GM23338 (cell line): ENCODE data around the gene SFMBT2. TPM values are rescaled to one million over a fixed set of nuclear protein-coding genes. Genes with fewer than 3 reads are reported as not detected.

ENCODE experiments used
- CREB1 ChIP-seq: fragments of 250-450 bp; sonication (Bioruptor Pico); IDR thresholded peaks from 2 replicates; pipeline ENCODE4 v1.5.0; 2020; ENCODE audit warnings: low read depth, mild to moderate bottlenecking, moderate library complexity
- EZH2phosphoT487 ChIP-seq: fragments of 200-600 bp; sonication (generic); IDR thresholded peaks from one replicate; pipeline ENCODE4 v1.8.1; 2018; ENCODE audit warnings: antibody characterized with exemption; ENCODE audit not compliant: unreplicated experiment
- JUNB ChIP-seq: IDR thresholded peaks from one replicate; pipeline ENCODE4 v1.6.1; 2016; ENCODE audit warnings: antibody characterized with exemption; ENCODE audit not compliant: unreplicated experiment
- NANOG ChIP-seq: IDR thresholded peaks from 2 replicates; pipeline ENCODE4 v1.6.1; 2016; ENCODE audit warnings: antibody characterized with exemption, borderline replicate concordance
- POLR2AphosphoS5 ChIP-seq: IDR thresholded peaks from 2 replicates; pipeline ENCODE4 v1.6.1; 2016; ENCODE audit warnings: antibody characterized with exemption, low read depth
- ZNF114 ChIP-seq: fragments of 250-450 bp; sonication (Bioruptor Pico); IDR thresholded peaks from 2 replicates; pipeline ENCODE4 v1.5.0; 2020; ENCODE audit warnings: mild to moderate bottlenecking, moderate library complexity
- ZNF331 ChIP-seq: fragments of 250-450 bp; sonication (Bioruptor Pico); IDR thresholded peaks from 2 replicates; pipeline ENCODE4 v1.5.0; 2020; ENCODE audit warnings: low read depth, mild to moderate bottlenecking, moderate library complexity
- ZNF462 ChIP-seq: fragments of 250-450 bp; sonication (Bioruptor Pico); IDR thresholded peaks from 2 replicates; pipeline ENCODE4 v1.5.0; 2020; ENCODE audit warnings: mild to moderate bottlenecking, moderate library complexity
- polyA plus RNA-seq: library from polyadenylated mRNA; unstranded; fragments of >200 nt; fragmentation: Nextera tagmentation; extraction: Ambion mirVana; gene quantifications from 2 replicates; pipeline ENCODE4 v1.2.1, GENCODE V29; 2016
- total RNA-seq: library from RNA; depleted of rRNA; stranded (reverse); fragments of >200 nt; shearing (Covaris generic); gene quantifications from 2 replicates; pipeline ENCODE4 v1.2.3, GENCODE V29; 2014
- TF ChIP-seq, protein P1 (sequence below): IDR thresholded peaks from 2 replicates; pipeline ENCODE4 v1.6.1; 2016; ENCODE audit warnings: antibody characterized with exemption
- TF ChIP-seq, protein P2 (sequence below), 2 experiments: fragments of 200-600 bp in 1 of 2; sonication (generic) in 1 of 2; conservative IDR thresholded peaks; 2 replicates each; pipeline versions ENCODE4 v1.5.1 to v1.6.1; 2016 to 2017; ENCODE audit warnings: antibody characterized with exemption in 2 of 2, low read depth in 2 of 2, mild to moderate bottlenecking in 2 of 2, moderate library complexity in 1 of 2

Gene SFMBT2
- total and polyA plus RNA-seq, 2 experiments from 2014 or later = 2.7 to 6.7 TPM

GRCh38 chr10:7210516-7210915, 200.3 kb downstream of the SFMBT2 start (continued):
- no peak for TF ChIP-seq ZNF462 (CRISPR knock-in tag)
- TF ChIP-seq NANOG = no peak
- no peak for TF ChIP-seq ZNF114 (CRISPR knock-in tag)
- TF ChIP-seq JUNB = no peak
- TF ChIP-seq POLR2AphosphoS5 = no peak
- TF ChIP-seq EZH2phosphoT487 = no peak
- TF ChIP-seq, protein P1, sequence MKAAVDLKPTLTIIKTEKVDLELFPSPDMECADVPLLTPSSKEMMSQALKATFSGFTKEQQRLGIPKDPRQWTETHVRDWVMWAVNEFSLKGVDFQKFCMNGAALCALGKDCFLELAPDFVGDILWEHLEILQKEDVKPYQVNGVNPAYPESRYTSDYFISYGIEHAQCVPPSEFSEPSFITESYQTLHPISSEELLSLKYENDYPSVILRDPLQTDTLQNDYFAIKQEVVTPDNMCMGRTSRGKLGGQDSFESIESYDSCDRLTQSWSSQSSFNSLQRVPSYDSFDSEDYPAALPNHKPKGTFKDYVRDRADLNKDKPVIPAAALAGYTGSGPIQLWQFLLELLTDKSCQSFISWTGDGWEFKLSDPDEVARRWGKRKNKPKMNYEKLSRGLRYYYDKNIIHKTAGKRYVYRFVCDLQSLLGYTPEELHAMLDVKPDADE = no peak
- no peak for TF ChIP-seq CREB1 (CRISPR knock-in tag)
- TF ChIP-seq ZNF331 = no peak
- TF ChIP-seq, protein P2, sequence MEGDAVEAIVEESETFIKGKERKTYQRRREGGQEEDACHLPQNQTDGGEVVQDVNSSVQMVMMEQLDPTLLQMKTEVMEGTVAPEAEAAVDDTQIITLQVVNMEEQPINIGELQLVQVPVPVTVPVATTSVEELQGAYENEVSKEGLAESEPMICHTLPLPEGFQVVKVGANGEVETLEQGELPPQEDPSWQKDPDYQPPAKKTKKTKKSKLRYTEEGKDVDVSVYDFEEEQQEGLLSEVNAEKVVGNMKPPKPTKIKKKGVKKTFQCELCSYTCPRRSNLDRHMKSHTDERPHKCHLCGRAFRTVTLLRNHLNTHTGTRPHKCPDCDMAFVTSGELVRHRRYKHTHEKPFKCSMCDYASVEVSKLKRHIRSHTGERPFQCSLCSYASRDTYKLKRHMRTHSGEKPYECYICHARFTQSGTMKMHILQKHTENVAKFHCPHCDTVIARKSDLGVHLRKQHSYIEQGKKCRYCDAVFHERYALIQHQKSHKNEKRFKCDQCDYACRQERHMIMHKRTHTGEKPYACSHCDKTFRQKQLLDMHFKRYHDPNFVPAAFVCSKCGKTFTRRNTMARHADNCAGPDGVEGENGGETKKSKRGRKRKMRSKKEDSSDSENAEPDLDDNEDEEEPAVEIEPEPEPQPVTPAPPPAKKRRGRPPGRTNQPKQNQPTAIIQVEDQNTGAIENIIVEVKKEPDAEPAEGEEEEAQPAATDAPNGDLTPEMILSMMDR (conservative IDR thresholded peaks at IDR 0.05; ENCODE audit: low read depth in 2 of 2) = no peak
